Caco-2 (cell line): ENCODE results near the gene PPM1J. TPM values are rescaled to one million over a fixed set of nuclear protein-coding genes. Genes with fewer than 3 reads are reported as not detected.

Experiments
- BruUV-seq: library from RNA; stranded (reverse); fragments of 400-500 nt; replicated peaks from 2 replicates; lab custom pipeline; 2021; lab: Mats Ljungman, UMichigan
- CTCF ChIA-PET: fragments of 300-600 bp; sonication (Branson Sonifier 250); formaldehyde crosslinking; loops from one replicate; lab custom pipeline; 2022; ENCODE audit warnings: antibody characterized with exemption; lab: Charles Lee
- POLR2A ChIA-PET: fragments of 300-600 bp; sonication (Branson Sonifier 250); formaldehyde crosslinking; loops from one replicate; lab custom pipeline; 2022; ENCODE audit warnings: antibody characterized with exemption; lab: Charles Lee
- DNase-seq, 2 experiments: peaks; one replicate each; pipeline versions ENCODE4 v3.0.0 to v3.0.0-alpha.2; 2020 to 2022
- H3K27me3 ChIP-seq: replicated peaks from 2 replicates; pipeline ENCODE4 v1.6.0; 2011; ENCODE audit warnings: low read length; ENCODE audit not compliant: control insufficient read depth, insufficient read depth
- H3K36me3 ChIP-seq: 2 replicates; pipeline ENCODE4 v1.5.1; 2011; ENCODE audit warnings: low read length; ENCODE audit not compliant: control insufficient read depth, insufficient read depth
- H3K4me1 ChIP-seq: fragments of 250-450 bp; sonication (Bioruptor Pico); 2 replicates; pipeline ENCODE4 v1.5.1; 2020; ENCODE audit warnings: mild to moderate bottlenecking
- H3K4me3 ChIP-seq: 2 replicates; pipeline ENCODE4 v1.5.1; 2011; ENCODE audit warnings: low read depth, mild to moderate bottlenecking, control low read depth, low read length
- H3K9me3 ChIP-seq: fragments of 250-450 bp; sonication (Bioruptor Pico); 2 replicates; pipeline ENCODE4 v1.5.1; 2020; ENCODE audit warnings: mild to moderate bottlenecking, moderate library complexity
- H3K27ac Mint-ChIP-seq: one replicate; pipeline ENCODE4 v1.8.0; 2022; ENCODE audit warnings: mixed read lengths; ENCODE audit not compliant: unreplicated experiment
- H3K27me3 Mint-ChIP-seq: one replicate; pipeline ENCODE4 v1.8.0; 2022; ENCODE audit warnings: mixed read lengths; ENCODE audit not compliant: insufficient read depth, unreplicated experiment
- H3K36me3 Mint-ChIP-seq: one replicate; pipeline ENCODE4 v1.8.0; 2022; ENCODE audit warnings: mild to moderate bottlenecking, mixed read lengths; ENCODE audit not compliant: insufficient read depth, unreplicated experiment
- H3K4me1 Mint-ChIP-seq: one replicate; pipeline ENCODE4 v1.8.0; 2022; ENCODE audit warnings: low read depth, mixed read lengths; ENCODE audit not compliant: unreplicated experiment
- H3K4me3 Mint-ChIP-seq: one replicate; pipeline ENCODE4 v1.8.0; 2022; ENCODE audit warnings: mild to moderate bottlenecking, moderate library complexity, mixed read lengths; ENCODE audit not compliant: unreplicated experiment
- H3K9me3 Mint-ChIP-seq: one replicate; pipeline ENCODE4 v1.8.0; 2022; ENCODE audit warnings: mixed read lengths; ENCODE audit not compliant: unreplicated experiment
- CTCF ChIP-seq, 2 experiments: fragments of 200-600 bp in 1 of 2; IDR thresholded peaks; 1 replicate in 1 of 2; 2 replicates in 1 of 2; pipeline versions ENCODE4 v1.5.1 to v1.8.0; 2011 to 2022; ENCODE audit warnings: antibody characterized with exemption in 1 of 2, control low read depth in 1 of 2, inconsistent platforms in 1 of 2, low read depth in 1 of 2, low read length in 1 of 2, mild to moderate bottlenecking in 1 of 2, moderate library complexity in 1 of 2; ENCODE audit not compliant: insufficient read depth in 1 of 2, severe bottlenecking in 1 of 2, unreplicated experiment in 1 of 2
- intact Hi-C: fragments of 100-400 bp; cut with micrococcal nuclease; formaldehyde crosslinking; loops from one replicate; pipeline ENCODE4 v1.10.0; 2022; ENCODE audit not compliant: unreplicated experiment
- total RNA-seq: library from RNA; stranded (reverse); gene quantifications from 2 replicates; pipeline ENCODE4 v1.2.3, GENCODE V29; 2022

Gene PPM1J
- total RNA-seq, 1 experiment from 2014 or later, result 1.5 TPM

GRCh38 chr1:112687361-112687760 lies 27.8 kb downstream of the PPM1J start:
- CTCF ChIA-PET, result no interaction called here
- BruUV-seq, result no TSS peak
- H3K9me3 ChIP-seq, result no peaks in the 10 kb centered on the region
- H3K4me1 ChIP-seq, result no peaks in the 10 kb centered on the region
- Mint-ChIP-seq H3K4me1 (peaks cover 10% of the 10 kb centered on the region), H3K27me3 (no peaks in the 10 kb centered on the region), H3K9me3 (no peaks in the 10 kb centered on the region), H3K27ac (no peak overlapping the region), H3K4me3 (no peak overlapping the region), H3K36me3 (peaks cover 22% of the 10 kb centered on the region)
- no peak overlapping the region for H3K4me3 ChIP-seq
- intact Hi-C loops, result no loop called here
- no peaks in the 10 kb centered on the region for H3K27me3 ChIP-seq
- POLR2A ChIA-PET, result no interaction called here
- DNase-seq, result no peak
- H3K36me3 ChIP-seq, result no peaks in the 10 kb centered on the region
- TF ChIP-seq CTCF (IDR thresholded peaks at IDR 0.05; ENCODE audit: insufficient read depth in 1 of 2, low read depth in 1 of 2, low read length in 1 of 2, severe bottlenecking in 1 of 2, unreplicated experiment in 1 of 2), result no peak

GRCh38 chr1:112686835-112687234 lies 28.3 kb downstream of the PPM1J start:
- BruUV-seq, result no TSS peak

GRCh38 chr1:112686417-112686816 lies 28.7 kb downstream of the PPM1J start:
- H3K36me3 ChIP-seq, result no peaks in the 10 kb centered on the region
- Mint-ChIP-seq H3K27me3 (no peaks in the 10 kb centered on the region), H3K27ac (no peak overlapping the region), H3K4me1 (peaks cover 10% of the 10 kb centered on the region), H3K9me3 (no peaks in the 10 kb centered on the region), H3K4me3 (no peak overlapping the region), H3K36me3 (peaks cover 22% of the 10 kb centered on the region)
- H3K4me3 ChIP-seq, result no peak overlapping the region
- ChIA-PET CTCF (no interaction called here), POLR2A (no interaction called here)
- BruUV-seq, result no TSS peak
- intact Hi-C loops, result no loop called here
- H3K27me3 ChIP-seq, result no peaks in the 10 kb centered on the region
- no peak for DNase-seq
- H3K4me1 ChIP-seq, result no peaks in the 10 kb centered on the region
- no peaks in the 10 kb centered on the region for H3K9me3 ChIP-seq
- no peak for TF ChIP-seq CTCF (IDR thresholded peaks at IDR 0.05; ENCODE audit: insufficient read depth in 1 of 2, low read depth in 1 of 2, low read length in 1 of 2, severe bottlenecking in 1 of 2, unreplicated experiment in 1 of 2)

More at GRCh38 chr1:112686835-112687234, 28.3 kb downstream of the PPM1J start:
- H3K4me1 ChIP-seq, result no peaks in the 10 kb centered on the region
- no peaks in the 10 kb centered on the region for H3K27me3 ChIP-seq
- Mint-ChIP-seq H3K36me3 (peaks cover 22% of the 10 kb centered on the region), H3K27me3 (no peaks in the 10 kb centered on the region), H3K27ac (no peak overlapping the region), H3K4me3 (no peak overlapping the region), H3K4me1 (peaks cover 10% of the 10 kb centered on the region), H3K9me3 (no peaks in the 10 kb centered on the region)
- H3K9me3 ChIP-seq, result no peaks in the 10 kb centered on the region
- no peak for DNase-seq
- TF ChIP-seq CTCF (IDR thresholded peaks at IDR 0.05; ENCODE audit: insufficient read depth in 1 of 2, low read depth in 1 of 2, low read length in 1 of 2, severe bottlenecking in 1 of 2, unreplicated experiment in 1 of 2), result no peak
- ChIA-PET POLR2A (no interaction called here), CTCF (no interaction called here)
- H3K4me3 ChIP-seq, result no peak overlapping the region
- no peaks in the 10 kb centered on the region for H3K36me3 ChIP-seq
- intact Hi-C loops, result no loop called here
